CD8-positive, alpha-beta memory T cell (primary cell): ENCODE measurements around the gene RAN. TPM values are rescaled to one million over a fixed set of nuclear protein-coding genes. Genes with fewer than 3 reads are reported as not detected.

Experiments
- CTCF ChIA-PET: fragments of 350-600 bp; sonication (Branson Sonifier 250); formaldehyde crosslinking; loops from one replicate; lab custom pipeline; 2021; ENCODE audit warnings: antibody characterized with exemption; lab: Charles Lee
- POLR2A ChIA-PET: fragments of 350-600 bp; sonication (Branson Sonifier 250); formaldehyde crosslinking; loops from one replicate; lab custom pipeline; 2021; ENCODE audit warnings: antibody characterized with exemption; lab: Charles Lee
- DNase-seq, 5 donors: peaks; one replicate each; pipeline versions ENCODE4 v3.0.0 to v3.0.0-alpha.2; 2020 to 2022; ENCODE audit warnings: mixed read lengths in 1 of 5
- H3K27ac ChIP-seq: one replicate; pipeline ENCODE4 v1.7.0; 2013; ENCODE audit warnings: low read depth, mild to moderate bottlenecking, low read length, moderate library complexity
- H3K27me3 ChIP-seq: 2 replicates; pipeline ENCODE4 v1.7.0; 2013; ENCODE audit warnings: low read length, mild to moderate bottlenecking; ENCODE audit not compliant: insufficient read depth, poor library complexity, severe bottlenecking
- H3K36me3 ChIP-seq: 2 replicates; pipeline ENCODE4 v1.7.0; 2013; ENCODE audit warnings: mild to moderate bottlenecking, low read length, moderate library complexity; ENCODE audit not compliant: insufficient read depth
- H3K4me1 ChIP-seq: 2 replicates; pipeline ENCODE4 v1.7.0; 2013; ENCODE audit warnings: mild to moderate bottlenecking, low read length, moderate library complexity; ENCODE audit not compliant: insufficient read depth
- H3K4me3 ChIP-seq: 2 replicates; pipeline ENCODE4 v1.7.0; 2013; ENCODE audit warnings: mild to moderate bottlenecking, low read length
- H3K9me3 ChIP-seq: 2 replicates; pipeline ENCODE4 v1.7.0; 2013; ENCODE audit warnings: mild to moderate bottlenecking, low read length
- H3K27ac Mint-ChIP-seq, 8 donors: one replicate each; pipeline ENCODE4 v1.8.0; 2020 to 2021; ENCODE audit warnings: mixed read lengths in 8 of 8, mild to moderate bottlenecking in 6 of 8, inconsistent platforms in 3 of 8, moderate library complexity in 3 of 8
- H3K27me3 Mint-ChIP-seq, 2 donors: one replicate each; pipeline ENCODE4 v1.8.0; 2020 to 2021; ENCODE audit warnings: mixed read lengths in 2 of 2, mild to moderate bottlenecking in 1 of 2, moderate library complexity in 1 of 2
- H3K36me3 Mint-ChIP-seq, 3 donors: one replicate each; pipeline ENCODE4 v1.8.0; 2020 to 2021; ENCODE audit warnings: mixed read lengths in 3 of 3, inconsistent platforms in 1 of 3, mild to moderate bottlenecking in 1 of 3
- H3K4me1 Mint-ChIP-seq, 3 donors: one replicate each; pipeline ENCODE4 v1.8.0; 2020 to 2021; ENCODE audit warnings: mixed read lengths in 3 of 3, inconsistent platforms in 1 of 3, mild to moderate bottlenecking in 1 of 3
- H3K4me3 Mint-ChIP-seq, 7 donors: one replicate each; pipeline ENCODE4 v1.8.0; 2020 to 2021; ENCODE audit warnings: mixed read lengths in 7 of 7, mild to moderate bottlenecking in 6 of 7, moderate library complexity in 4 of 7, inconsistent platforms in 2 of 7
- H3K9me3 Mint-ChIP-seq, 5 donors: one replicate each; pipeline ENCODE4 v1.8.0; 2020 to 2022; ENCODE audit warnings: mixed read lengths in 5 of 5, mild to moderate bottlenecking in 3 of 5, moderate library complexity in 2 of 5, inconsistent platforms in 1 of 5
- polyA plus RNA-seq: library from polyadenylated mRNA; unstranded; fragments of 300-500 nt; fragmentation: Illumina TruSeq; gene quantifications from one replicate; pipeline ENCODE4 v1.2.3, GENCODE V29; 2021
- total RNA-seq, 2 experiments: library from RNA; stranded (reverse); gene quantifications; one replicate each; pipeline ENCODE4 v1.2.3, GENCODE V29; 2021

RAN gene
- total and polyA plus RNA-seq, 3 experiments from 2014 or later: 536 to 2,680 (median 2,623) TPM

- H3K27ac ChIP-seq: no peak overlapping the region
- Mint-ChIP-seq H3K36me3 (peaks cover 0 to 7% (median 3%) of the 10 kb centered on the region in 3 donors), H3K27me3 (no peaks in the 10 kb centered on the region), H3K4me1 (peaks cover 10 to 34% (median 22%) of the 10 kb centered on the region in 3 donors), H3K27ac (no peak overlapping the region), H3K9me3 (no peaks in the 10 kb centered on the region), H3K4me3 (no peak overlapping the region)
- no peaks in the 10 kb centered on the region for H3K4me1 ChIP-seq
- no peaks in the 10 kb centered on the region for H3K9me3 ChIP-seq
- ChIA-PET CTCF (interaction anchor here (1.0 to 2.4 kb wide), 2 partner anchors 11 to 19 kb away, joined by 3 to 6 read pairs; no protein-coding TSS in a partner anchor), POLR2A (no interaction called here)
- H3K36me3 ChIP-seq: no peaks in the 10 kb centered on the region
- no peak for DNase-seq
- no peak overlapping the region for H3K4me3 ChIP-seq
- no peaks in the 10 kb centered on the region for H3K27me3 ChIP-seq
These were observed 40.6 kb upstream of the RAN start for GRCh38 chr12:130831246-130831645.

DNA sequence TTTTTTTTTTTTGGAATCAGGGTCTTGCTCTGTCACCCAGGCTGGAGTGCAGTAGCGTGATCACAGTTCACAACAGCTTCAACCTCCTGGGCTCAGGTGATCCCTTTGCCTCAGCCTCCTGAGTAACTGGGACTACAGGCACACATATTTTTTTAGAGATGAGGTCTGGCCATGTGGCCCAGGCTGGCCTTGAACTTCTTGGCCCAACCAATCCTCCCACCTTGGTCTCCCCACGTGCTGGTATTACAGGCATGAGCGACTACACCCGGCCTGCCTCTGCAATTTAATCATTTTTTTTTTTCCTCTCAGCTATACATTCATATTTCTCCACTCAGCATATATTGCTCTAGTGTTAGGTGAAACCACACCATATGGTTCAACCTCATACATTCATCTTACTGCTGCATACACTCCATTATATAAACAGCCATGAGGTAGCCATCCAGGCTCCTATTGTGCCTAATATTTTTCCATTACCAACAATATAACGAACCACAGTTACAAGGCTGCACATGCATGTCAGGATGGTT lies 39.9 kb upstream of the RAN start:
- POLR2A ChIA-PET: no interaction called here

GRCh38 chr12:130832561-130833209 lies 39.2 kb upstream of the RAN start:
- ChIA-PET POLR2A (no interaction called here), CTCF (no interaction called here)
- H3K27me3 Mint-ChIP-seq: no peaks in the 10 kb centered on the region
- Histone ChIP-seq H3K4me1 (peaks cover 3% of the 10 kb centered on the region), H3K27ac (no peak overlapping the region), H3K27me3 (no peaks in the 10 kb centered on the region), H3K36me3 (no peaks in the 10 kb centered on the region), H3K4me3 (no peak overlapping the region), H3K9me3 (no peaks in the 10 kb centered on the region)
- peak overlapping the region in 3 of 8 donors; percentile 14 to 68 (median 25) for H3K27ac Mint-ChIP-seq
- peaks cover 0 to 7% (median 3%) of the 10 kb centered on the region in 3 donors for H3K36me3 Mint-ChIP-seq
- DNase-seq: no peak
- no peaks in the 10 kb centered on the region for H3K9me3 Mint-ChIP-seq
- no peak overlapping the region for H3K4me3 Mint-ChIP-seq
- peaks cover 11 to 36% (median 19%) of the 10 kb centered on the region in 3 donors for H3K4me1 Mint-ChIP-seq

More for the DNA sequence above, 39.9 kb upstream of the RAN start:
- no peak overlapping the region for H3K4me3 ChIP-seq
- no peaks in the 10 kb centered on the region for H3K27me3 ChIP-seq
- peaks cover 12 to 36% (median 22%) of the 10 kb centered on the region in 3 donors for H3K4me1 Mint-ChIP-seq
- no peaks in the 10 kb centered on the region for H3K9me3 Mint-ChIP-seq
- no peak overlapping the region for H3K4me3 Mint-ChIP-seq
- no peak overlapping the region for H3K27ac Mint-ChIP-seq
- no peaks in the 10 kb centered on the region for H3K4me1 ChIP-seq
- DNase-seq: no peak
- no peak overlapping the region for H3K27ac ChIP-seq
- no peaks in the 10 kb centered on the region for H3K36me3 ChIP-seq
- H3K9me3 ChIP-seq: no peaks in the 10 kb centered on the region
- peaks cover 0 to 7% (median 3%) of the 10 kb centered on the region in 3 donors for H3K36me3 Mint-ChIP-seq
- no peaks in the 10 kb centered on the region for H3K27me3 Mint-ChIP-seq
- CTCF ChIA-PET: interaction anchor here (2.4 kb wide), 1 partner anchor 12 kb away, joined by 6 read pairs; no protein-coding TSS in a partner anchor

DNA sequence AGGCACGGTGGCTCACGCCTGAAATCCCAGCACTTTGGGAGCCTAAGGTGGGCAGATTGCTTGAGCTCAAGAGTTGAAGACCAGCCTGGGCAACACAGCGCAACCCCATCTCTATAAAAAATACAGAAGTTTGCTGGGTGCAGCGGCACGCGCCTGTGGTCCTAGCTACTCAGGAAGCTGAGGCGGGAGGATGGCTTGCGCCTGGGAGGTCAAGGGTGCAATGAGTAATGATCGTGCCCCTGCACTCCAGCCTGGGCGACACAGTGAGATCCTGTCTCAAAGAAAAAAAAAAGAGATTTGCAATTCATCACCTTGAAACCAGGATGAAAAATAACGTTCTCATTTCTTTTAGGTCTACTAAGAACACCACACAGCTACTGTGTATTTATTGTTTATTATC lies 36.9 kb upstream of the RAN start:
- H3K9me3 Mint-ChIP-seq: no peaks in the 10 kb centered on the region
- no peaks in the 10 kb centered on the region for H3K9me3 ChIP-seq
- CTCF ChIA-PET: interaction anchor here (6.1 kb wide), 1 partner anchor 8 kb away, joined by 40 read pairs; no protein-coding TSS in a partner anchor
- H3K27me3 Mint-ChIP-seq: no peaks in the 10 kb centered on the region
- H3K36me3 ChIP-seq: no peaks in the 10 kb centered on the region
- H3K4me1 ChIP-seq: peaks cover 17% of the 10 kb centered on the region
- H3K36me3 Mint-ChIP-seq: peaks cover 0 to 10% (median 3%) of the 10 kb centered on the region in 3 donors
- no peak overlapping the region for H3K4me3 ChIP-seq
- no peak for DNase-seq
- H3K4me3 Mint-ChIP-seq: no peak overlapping the region
- POLR2A ChIA-PET: no interaction called here
- H3K27ac Mint-ChIP-seq: no peak overlapping the region
- no peak overlapping the region for H3K27ac ChIP-seq
- no peaks in the 10 kb centered on the region for H3K27me3 ChIP-seq
- peaks cover 27 to 48% (median 33%) of the 10 kb centered on the region in 3 donors for H3K4me1 Mint-ChIP-seq

DNA sequence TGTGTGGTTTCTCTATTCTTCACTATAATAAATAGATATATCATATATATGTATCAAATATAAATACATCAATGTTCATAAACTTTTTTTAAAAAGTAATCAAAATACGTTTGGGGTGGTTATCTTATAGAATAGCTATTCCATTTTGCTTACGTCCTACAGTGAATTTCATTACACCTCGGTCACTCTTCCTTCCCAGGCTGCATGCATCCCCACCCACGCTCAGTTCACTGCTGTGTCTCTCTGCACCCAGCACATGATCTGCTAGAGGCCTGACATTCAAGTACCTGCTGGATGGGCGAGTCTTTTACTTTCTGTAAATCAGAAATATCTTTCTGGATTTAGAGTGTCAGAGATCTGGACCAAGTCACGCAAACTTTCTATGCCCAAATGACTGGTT lies 36.4 kb upstream of the RAN start:
- peaks cover 26 to 46% (median 30%) of the 10 kb centered on the region in 3 donors for H3K4me1 Mint-ChIP-seq
- H3K4me3 Mint-ChIP-seq: peak overlapping the region in 1 of 7 donors; percentile 34
- POLR2A ChIA-PET: no interaction called here

GRCh38 chr12:130838284-130838950 lies 33.4 kb upstream of the RAN start:
- H3K36me3 Mint-ChIP-seq: peaks cover 0 to 7% (median 3%) of the 10 kb centered on the region in 3 donors
- Histone ChIP-seq H3K4me3 (peak overlapping the region; percentile 70), H3K36me3 (no peaks in the 10 kb centered on the region), H3K27me3 (no peaks in the 10 kb centered on the region), H3K27ac (peak overlapping the region; percentile 59), H3K4me1 (peaks cover 19% of the 10 kb centered on the region), H3K9me3 (no peaks in the 10 kb centered on the region)
- H3K9me3 Mint-ChIP-seq: no peaks in the 10 kb centered on the region
- peaks cover 25 to 29% (median 26%) of the 10 kb centered on the region in 3 donors for H3K4me1 Mint-ChIP-seq
- peak in 4 of 5 donors; percentile 7 to 40 (median 17) for DNase-seq
- no peaks in the 10 kb centered on the region for H3K27me3 Mint-ChIP-seq
- POLR2A ChIA-PET: interaction anchor here (0.6 kb wide), 1 partner anchor 32 kb away, joined by 4 read pairs; no protein-coding TSS in a partner anchor
- peak overlapping the region; percentile 72 to 89 (median 85) for H3K4me3 Mint-ChIP-seq
- CTCF ChIA-PET: interaction anchor here (4.5 to 6.1 kb wide), 2 partner anchors 12 to 32 kb away, joined by 18 to 40 read pairs; no protein-coding TSS in a partner anchor
- H3K27ac Mint-ChIP-seq: peak overlapping the region in 7 of 8 donors; percentile 21 to 90 (median 73)

More for the DNA sequence above, 36.4 kb upstream of the RAN start:
- CTCF ChIA-PET: interaction anchor here (6.1 kb wide), 1 partner anchor 9 kb away, joined by 40 read pairs; no protein-coding TSS in a partner anchor
- no peaks in the 10 kb centered on the region for H3K9me3 ChIP-seq
- no peaks in the 10 kb centered on the region for H3K36me3 ChIP-seq
- no peaks in the 10 kb centered on the region for H3K27me3 Mint-ChIP-seq
- peaks cover 0 to 10% (median 3%) of the 10 kb centered on the region in 3 donors for H3K36me3 Mint-ChIP-seq
- no peak overlapping the region for H3K27ac ChIP-seq
- H3K4me3 ChIP-seq: no peak overlapping the region
- DNase-seq: no peak
- peaks cover 19% of the 10 kb centered on the region for H3K4me1 ChIP-seq
- no peak overlapping the region for H3K27ac Mint-ChIP-seq
- no peaks in the 10 kb centered on the region for H3K27me3 ChIP-seq
- H3K9me3 Mint-ChIP-seq: no peaks in the 10 kb centered on the region

- CTCF ChIA-PET: interaction anchor here (0.8 to 6.1 kb wide), 4 partner anchors 12 to 31 kb away, joined by 3 to 40 read pairs (median 11); no protein-coding TSS in a partner anchor
- Histone ChIP-seq H3K4me3 (peak within 1 kb of the TSS; percentile 79), H3K4me1 (peaks cover 19% of the 10 kb centered on the region), H3K9me3 (no peaks in the 10 kb centered on the region), H3K36me3 (no peaks in the 10 kb centered on the region), H3K27ac (peak within 1 kb of the TSS; percentile 59), H3K27me3 (no peaks in the 10 kb centered on the region)
- H3K4me3 Mint-ChIP-seq: peak within 1 kb of the TSS; percentile 83 to 89 (median 85)
- POLR2A ChIA-PET: interaction anchor here (0.6 kb wide), 1 partner anchor 32 kb away, joined by 4 read pairs; no protein-coding TSS in a partner anchor
- no peaks in the 10 kb centered on the region for H3K27me3 Mint-ChIP-seq
- peaks cover 0 to 5% (median 3%) of the 10 kb centered on the region in 3 donors for H3K36me3 Mint-ChIP-seq
- H3K4me1 Mint-ChIP-seq: peaks cover 25 to 29% (median 26%) of the 10 kb centered on the region in 3 donors
- H3K9me3 Mint-ChIP-seq: no peaks in the 10 kb centered on the region
- DNase-seq: peak; percentile 87 to 93 (median 89)
- peak within 1 kb of the TSS; percentile 34 to 95 (median 82) for H3K27ac Mint-ChIP-seq
These were observed 32.7 kb upstream of the RAN start, which contains the start of gene STX2 for GRCh38 chr12:130838951-130839769. STX2 (minus strand) TSS chr12:130839250; CDS start chr12:130839099, 151 bp downstream.
